HL-60 (cell line): ENCODE data around the gene MAP3K14.
A peak's percentile ranks its signal among the peaks of the same experiment; 100 is the strongest.

ENCODE experiments used
- DNase-seq, 2 experiments: peaks; one replicate each; pipeline ENCODE4 v3.0.0-alpha.2; 2010 to 2020; ENCODE audit warnings: low read depth in 1 of 2, low spot score in 1 of 2
- H3K27ac ChIP-seq: fragments of 250-450 bp; sonication (Bioruptor Pico); replicated peaks from 2 replicates; pipeline ENCODE4 v1.5.1; 2020; ENCODE audit warnings: mild to moderate bottlenecking, moderate library complexity
- H3K27me3 ChIP-seq: fragments of 250-450 bp; sonication (Bioruptor Pico); 2 replicates; pipeline ENCODE4 v1.5.1; 2021; ENCODE audit warnings: mild to moderate bottlenecking, moderate library complexity; ENCODE audit not compliant: insufficient read depth, poor library complexity, severe bottlenecking
- H3K4me3 ChIP-seq: replicated peaks from 2 replicates; pipeline ENCODE4 v1.5.1; 2011; ENCODE audit warnings: mild to moderate bottlenecking, control low read depth, low read length; ENCODE audit not compliant: insufficient read depth
- CTCF ChIP-seq: IDR thresholded peaks from one replicate; pipeline ENCODE4 v1.5.1; 2011; ENCODE audit warnings: low read length, control low read depth, inconsistent platforms; ENCODE audit not compliant: insufficient read depth
- GABPA ChIP-seq: IDR thresholded peaks from 2 replicates; pipeline ENCODE4 v1.6.1; 2012; ENCODE audit warnings: low read depth
- POLR2AphosphoS5 ChIP-seq: IDR thresholded peaks from 2 replicates; pipeline ENCODE4 v1.6.1; 2012; ENCODE audit warnings: low read depth
- REST ChIP-seq: IDR thresholded peaks from 2 replicates; pipeline ENCODE4 v1.6.1; 2012; ENCODE audit warnings: low read depth; ENCODE audit not compliant: insufficient replicate concordance
- SPI1 ChIP-seq: IDR thresholded peaks from 2 replicates; pipeline ENCODE4 v1.6.1; 2012; ENCODE audit warnings: low read depth, mild to moderate bottlenecking, borderline replicate concordance

The MAP3K14 gene

DNA sequence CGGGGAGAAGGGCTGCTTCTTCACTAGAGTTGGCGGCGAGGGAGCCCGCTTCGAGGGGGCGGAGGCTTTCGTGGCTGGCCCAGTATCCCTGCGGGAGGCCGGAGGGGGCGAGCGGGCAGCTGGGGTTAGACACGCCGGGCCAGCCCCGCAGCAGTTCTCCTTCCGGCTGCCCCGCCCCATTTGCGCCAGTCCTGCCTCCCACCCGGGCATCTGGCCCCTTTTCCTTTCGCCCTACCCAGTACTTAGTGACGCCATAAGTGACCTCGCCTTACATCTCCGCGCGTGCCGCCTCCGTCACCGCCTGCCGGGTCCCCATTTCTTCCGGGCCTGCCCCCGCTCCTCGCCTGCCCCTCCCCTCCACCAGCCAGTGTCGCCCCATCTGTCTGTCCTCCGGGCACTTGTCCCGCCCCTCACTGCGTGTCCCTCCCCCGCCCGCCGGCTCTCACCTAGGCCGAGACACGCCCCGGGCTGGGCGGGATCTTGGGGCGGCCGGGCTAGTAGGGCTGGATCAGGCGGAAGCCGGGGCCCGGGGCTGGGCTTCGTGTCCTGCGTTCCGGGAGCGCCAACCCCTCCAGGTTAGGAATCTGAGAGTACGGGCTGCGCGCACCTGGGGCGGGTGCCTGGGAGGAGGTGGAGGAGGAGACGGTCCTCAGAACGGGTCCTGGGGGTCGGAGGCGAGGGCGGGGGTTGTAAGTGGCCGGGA lies 69.2 kb downstream of the MAP3K14 start:
- Histone ChIP-seq H3K27me3 (no peaks in the 10 kb centered on the region), H3K4me3 (peak overlapping the region; percentile 56), H3K27ac (peak overlapping the region; percentile 75)
- no peak for TF ChIP-seq REST
- TF ChIP-seq GABPA, result 0 out of 2 replicates have a peak, but pooled peaks have one; percentile 10
- TF ChIP-seq SPI1, result no peak
- TF ChIP-seq POLR2AphosphoS5, result peak; percentile 61
- peak; percentile 91 to 96 for DNase-seq

DNA sequence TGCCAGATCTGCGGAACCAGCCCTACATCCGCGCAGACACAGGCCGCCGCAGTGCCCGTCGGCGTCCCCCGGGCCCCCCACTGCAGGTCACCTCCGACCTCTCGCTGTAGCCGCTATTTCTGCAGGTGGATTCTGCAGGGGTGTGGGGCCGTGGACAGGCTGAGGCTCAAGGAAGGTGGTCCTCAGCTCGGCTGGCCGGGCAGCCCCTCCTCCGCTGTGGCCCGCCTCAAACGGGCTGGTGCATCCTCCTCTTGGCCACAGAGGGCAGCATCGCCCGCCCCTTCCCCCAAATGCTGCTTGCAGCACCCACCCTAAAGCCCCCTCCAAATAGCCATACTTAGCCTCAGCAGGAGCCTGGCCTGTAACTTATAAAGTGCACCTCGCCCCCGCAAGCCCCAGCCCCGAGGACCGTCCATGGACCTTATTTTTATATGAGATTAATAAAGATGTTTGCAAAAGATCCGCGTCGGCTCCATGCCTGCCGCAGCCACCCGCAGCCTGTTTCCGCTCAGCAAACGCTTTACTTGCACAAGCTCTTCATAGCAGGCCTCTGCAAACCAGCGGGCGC lies 69.9 kb downstream of the MAP3K14 start:
- Histone ChIP-seq H3K4me3 (peak overlapping the region; percentile 56), H3K27me3 (no peaks in the 10 kb centered on the region), H3K27ac (peak overlapping the region; percentile 75)
- TF ChIP-seq CTCF, result peak; percentile 25
- no peak for TF ChIP-seq POLR2AphosphoS5
- TF ChIP-seq GABPA, result no peak; the same call in 1 of the 2 replicates
- DNase-seq, result peak in 1 of 2 experiments; percentile 30

- Histone ChIP-seq H3K27me3 (no peaks in the 10 kb centered on the region), H3K27ac (peak overlapping the region; percentile 75), H3K4me3 (peak overlapping the region; percentile 56)
- no peak for DNase-seq
- TF ChIP-seq CTCF, result no peak
- no peak for TF ChIP-seq POLR2AphosphoS5
- TF ChIP-seq GABPA, result no peak
- no peak for TF ChIP-seq REST
- TF ChIP-seq SPI1, result no peak
Observed at GRCh38 chr17:45246338-45246737, 70.5 kb downstream of the MAP3K14 start.

DNA sequence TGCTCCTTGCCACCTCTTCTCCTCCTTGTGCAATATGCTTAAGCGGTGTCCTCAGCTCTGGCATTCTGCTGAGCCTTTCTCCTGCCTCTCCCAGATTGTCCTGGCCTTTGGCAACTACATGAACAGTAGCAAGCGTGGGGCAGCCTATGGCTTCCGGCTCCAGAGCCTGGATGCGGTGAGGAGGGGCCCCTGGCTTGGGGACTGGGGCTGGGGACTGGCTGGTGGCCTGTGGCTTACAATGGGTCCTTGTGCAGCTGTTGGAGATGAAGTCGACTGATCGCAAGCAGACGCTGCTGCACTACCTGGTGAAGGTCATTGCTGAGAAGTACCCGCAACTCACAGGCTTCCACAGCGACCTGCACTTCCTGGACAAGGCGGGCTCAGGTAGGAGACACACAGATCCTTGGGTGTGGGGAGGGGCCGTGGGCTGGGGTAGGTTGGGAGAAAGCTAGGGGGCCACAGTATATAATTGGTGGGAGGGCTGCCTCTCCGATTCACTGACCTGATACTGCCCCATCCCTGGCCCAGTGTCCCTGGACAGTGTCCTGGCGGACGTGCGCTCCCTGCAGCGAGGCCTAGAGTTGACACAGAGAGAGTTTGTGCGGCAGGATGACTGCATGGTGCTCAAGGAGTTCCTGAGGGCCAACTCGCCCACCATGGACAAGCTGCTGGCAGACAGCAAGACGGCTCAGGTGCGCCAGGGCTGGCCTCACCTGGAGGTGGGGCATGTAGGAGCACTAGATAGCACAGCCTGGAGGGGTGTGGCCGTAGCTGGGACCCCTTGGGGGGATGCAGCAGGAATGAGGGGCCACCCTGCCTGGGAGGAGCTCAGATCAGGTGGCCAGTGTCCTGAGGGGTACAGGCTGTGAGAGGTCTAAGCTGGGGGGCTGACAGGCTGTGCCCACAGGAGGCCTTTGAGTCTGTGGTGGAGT lies 71.8 kb downstream of the MAP3K14 start:
- Histone ChIP-seq H3K4me3 (no peak overlapping the region), H3K27me3 (no peaks in the 10 kb centered on the region), H3K27ac (no peak overlapping the region)
- no peak for DNase-seq
- TF ChIP-seq CTCF (no peak), SPI1 (no peak), POLR2AphosphoS5 (no peak), GABPA (no peak), REST (no peak)
